K562 (cell line): ENCODE measurements around the gene POLR3GL. TPM values are rescaled to one million over a fixed set of nuclear protein-coding genes. Genes with fewer than 3 reads are reported as not detected.

Experiments used
- CBFA2T3 ChIP-seq: fragments of 450-650 bp; IDR thresholded peaks from 2 replicates; pipeline ENCODE4 v1.6.1; 2017
- CCNT2 ChIP-seq: IDR thresholded peaks from 2 replicates; pipeline ENCODE4 v1.6.1; 2011; ENCODE audit warnings: borderline replicate concordance, low read depth, mild to moderate bottlenecking, moderate library complexity, mixed read lengths, low read length; ENCODE audit not compliant: insufficient read length; ENCODE audit errors: extremely low read depth
- CGGBP1 ChIP-seq: fragments of 250-450 bp; sonication (Bioruptor Pico); IDR thresholded peaks from 2 replicates; pipeline ENCODE4 v1.9.0; 2021; ENCODE audit warnings: mild to moderate bottlenecking
- FOXJ2 ChIP-seq: fragments of 200-800 bp; sonication (Bioruptor generic); IDR thresholded peaks from 2 replicates; pipeline ENCODE4 v1.6.1; 2016; ENCODE audit warnings: missing genetic modification characterization, missing compliant biosample characterization
- MEF2A ChIP-seq: IDR thresholded peaks from 2 replicates; pipeline ENCODE4 v1.6.1; 2011; ENCODE audit warnings: low read depth, mild to moderate bottlenecking, low read length, moderate library complexity; ENCODE audit not compliant: control insufficient read depth
- NCOA2 ChIP-seq, 2 experiments: fragments of 450-650 bp; IDR thresholded peaks; 2 replicates each; pipeline ENCODE4 v1.6.1; 2018; ENCODE audit warnings: mild to moderate bottlenecking in 2 of 2, moderate library complexity in 1 of 2; ENCODE audit not compliant: partially characterized antibody in 2 of 2
- NFXL1 ChIP-seq: fragments of 450-650 bp; formaldehyde crosslinking; IDR thresholded peaks from 2 replicates; pipeline ENCODE4 v1.4.0; 2021; ENCODE audit warnings: mild to moderate bottlenecking
- NR4A1 ChIP-seq, 2 experiments: fragments of 250-450 bp in 1 of 2; fragments of 450-650 bp in 1 of 2; sonication (Bioruptor Pico) in 1 of 2; IDR thresholded peaks; 2 replicates each; pipeline versions ENCODE4 v1.4.0 to v1.6.1; 2016 to 2020; ENCODE audit warnings: mild to moderate bottlenecking in 2 of 2, missing compliant biosample characterization in 1 of 2, missing genetic modification characterization in 1 of 2, moderate library complexity in 1 of 2
- RBM25 ChIP-seq: fragments of 200-400 bp; formaldehyde crosslinking; IDR thresholded peaks from 2 replicates; pipeline ENCODE4 v1.6.1; 2018; ENCODE audit warnings: low read length, low read depth, moderate library complexity; ENCODE audit not compliant: severe bottlenecking
- SAFB ChIP-seq: fragments of 200-400 bp; formaldehyde crosslinking; IDR thresholded peaks from 2 replicates; pipeline ENCODE4 v1.6.1; 2017; ENCODE audit warnings: low read depth, low read length, borderline replicate concordance
- SAP30 ChIP-seq: fragments of 200-600 bp; sonication (generic); IDR thresholded peaks from 2 replicates; pipeline ENCODE4 v1.6.1; 2012; ENCODE audit warnings: borderline replicate concordance, low read depth, mild to moderate bottlenecking, moderate library complexity, low read length, control low read depth, inconsistent platforms; ENCODE audit not compliant: insufficient read depth, poor library complexity, severe bottlenecking
- SMARCA5 ChIP-seq: fragments of 450-650 bp; IDR thresholded peaks from 2 replicates; pipeline ENCODE4 v1.6.1; 2016
- TEAD2 ChIP-seq: fragments of 450-650 bp; IDR thresholded peaks from 2 replicates; pipeline ENCODE4 v1.6.1; 2016; ENCODE audit warnings: missing genetic modification characterization, control low read depth, missing compliant biosample characterization
- TFAP4 ChIP-seq: sonication (generic); formaldehyde crosslinking; IDR thresholded peaks from 2 replicates; pipeline ENCODE4 v1.8.0; 2022; ENCODE audit warnings: missing genetic modification reagents, mild to moderate bottlenecking, moderate library complexity, borderline replicate concordance
- U2AF2 ChIP-seq: fragments of 200-400 bp; formaldehyde crosslinking; optimal IDR thresholded peaks from 2 replicates; pipeline ENCODE3; 2017; ENCODE audit warnings: low read depth, mild to moderate bottlenecking, low read length
- XRCC3 ChIP-seq: fragments of 450-650 bp; IDR thresholded peaks from 2 replicates; pipeline ENCODE4 v1.6.1; 2017; ENCODE audit warnings: mild to moderate bottlenecking, moderate library complexity
- ZNF134 ChIP-seq: fragments of 250-450 bp; sonication (Bioruptor Pico); conservative IDR thresholded peaks from 2 replicates; pipeline ENCODE4 v1.4.0; 2020
- ZNF212 ChIP-seq: fragments of 450-650 bp; formaldehyde crosslinking; IDR thresholded peaks from 2 replicates; pipeline ENCODE4 v1.4.0; 2020; ENCODE audit warnings: mild to moderate bottlenecking
- ZNF561 ChIP-seq: fragments of 450-650 bp; formaldehyde crosslinking; conservative IDR thresholded peaks from 2 replicates; pipeline ENCODE4 v1.4.0; 2020; ENCODE audit warnings: mild to moderate bottlenecking, moderate library complexity
- ZNF76 ChIP-seq: fragments of 250-450 bp; sonication (Bioruptor Pico); IDR thresholded peaks from 2 replicates; pipeline ENCODE4 v1.4.0; 2020; ENCODE audit warnings: mild to moderate bottlenecking, moderate library complexity, borderline replicate concordance
- polyA plus RNA-seq, 8 experiments: library from polyadenylated mRNA; depleted of rRNA in 4 of 8; stranded (reverse) in 5 of 8; unstranded in 3 of 8; fragments of >200 nt; fragmentation: Nextera tagmentation in 2 of 8; fragmentation: Illumina TruSeq in 1 of 8; extraction: Ambion mirVana in 2 of 8; extraction: Trizol in 1 of 8; gene quantifications; 2 replicates each; pipeline versions ENCODE4 v1.2.1 to v1.2.3, GENCODE V29; 2011 to 2014; ENCODE audit warnings: inconsistent platforms in 1 of 8, missing spikeins in 1 of 8
- total RNA-seq, 7 experiments: library from RNA; depleted of rRNA in 6 of 7; stranded (reverse); fragments of >200 nt in 6 of 7; fragmentation: Illumina TruSeq in 2 of 7; extraction: Trizol in 2 of 7; gene quantifications; 2 replicates each; pipeline versions ENCODE4 v1.2.1 to v1.2.3, GENCODE V29; 2011 to 2021; ENCODE audit warnings: low replicate concordance in 1 of 7
- TF ChIP-seq, protein P1 (sequence below), 2 experiments: fragments of 450-650 bp in 1 of 2; IDR thresholded peaks; 2 replicates each; pipeline ENCODE4 v1.6.1; 2011 to 2017; ENCODE audit warnings: low read depth in 2 of 2, antibody characterized with exemption in 1 of 2, borderline replicate concordance in 1 of 2, low read length in 1 of 2, mild to moderate bottlenecking in 1 of 2, mixed read lengths in 1 of 2; ENCODE audit not compliant: control insufficient read depth in 1 of 2
- TF ChIP-seq, protein P2 (sequence below): fragments of 450-650 bp; formaldehyde crosslinking; IDR thresholded peaks from 2 replicates; pipeline ENCODE4 v1.4.0; 2022; ENCODE audit warnings: missing genetic modification characterization

Gene POLR3GL
- total and polyA plus RNA-seq, 9 of the 15 experiments (the other 6 are each of a cell fraction or from before 2014, with no cell fraction given): 14.6 to 48.4 (median 38.2) TPM

DNA sequence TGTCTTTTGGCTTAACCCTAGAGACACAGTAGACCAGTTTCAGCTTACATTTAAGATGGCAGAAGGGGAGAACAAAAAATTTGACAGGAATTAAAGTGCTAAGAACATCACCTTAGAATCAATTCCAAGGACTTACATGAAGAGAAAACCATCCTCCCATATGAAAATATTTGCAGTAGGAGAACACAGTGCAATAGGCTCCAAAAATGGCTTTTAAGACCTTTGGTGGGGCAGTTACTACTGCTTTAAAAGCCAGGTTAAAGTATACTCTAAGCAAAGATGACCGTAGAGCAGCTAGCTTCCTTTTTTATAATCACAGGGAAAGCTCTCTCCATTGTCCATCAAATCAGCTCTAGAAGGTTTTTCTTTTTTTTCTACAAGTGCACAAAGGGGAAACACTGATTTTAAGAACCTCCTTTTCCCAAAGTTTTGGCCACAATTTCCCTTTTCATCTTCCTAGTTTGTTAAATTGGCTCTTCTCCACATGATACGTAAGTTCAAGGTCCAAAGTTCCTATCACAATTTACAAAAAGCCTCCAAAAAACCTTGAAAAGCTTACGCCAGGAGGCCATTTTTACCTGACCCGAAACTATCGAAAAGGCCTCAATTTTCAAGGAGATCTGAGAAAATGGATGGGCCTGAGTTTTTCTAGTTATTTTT is 28.6 kb downstream of the POLR3GL start (continued):
- TF ChIP-seq CCNT2 (no peak), ZNF76 (CRISPR knock-in tag) (no peak), NCOA2 (IDR thresholded peaks at IDR 0.05; ENCODE audit: partially characterized antibody in 2 of 2) (no peak), MEF2A (no peak), TEAD2 (tag) (no peak), SAP30 (no peak), NR4A1 (CRISPR knock-in tag; IDR thresholded peaks at IDR 0.05) (no peak), NR4A1 (tag; IDR thresholded peaks at IDR 0.05) (no peak), ZNF561 (no peak), U2AF2 (no peak), FOXJ2 (tag) (no peak), ZNF212 (CRISPR knock-in tag) (no peak), SAFB (no peak), ZNF134 (CRISPR knock-in tag) (no peak), NFXL1 (CRISPR knock-in tag) (no peak), RBM25 (no peak), CBFA2T3 (no peak), CGGBP1 (peak; percentile 25; the same call in 1 of the 2 replicates), SMARCA5 (no peak), TFAP4 (no peak), XRCC3 (no peak)
- TF ChIP-seq, protein P1, sequence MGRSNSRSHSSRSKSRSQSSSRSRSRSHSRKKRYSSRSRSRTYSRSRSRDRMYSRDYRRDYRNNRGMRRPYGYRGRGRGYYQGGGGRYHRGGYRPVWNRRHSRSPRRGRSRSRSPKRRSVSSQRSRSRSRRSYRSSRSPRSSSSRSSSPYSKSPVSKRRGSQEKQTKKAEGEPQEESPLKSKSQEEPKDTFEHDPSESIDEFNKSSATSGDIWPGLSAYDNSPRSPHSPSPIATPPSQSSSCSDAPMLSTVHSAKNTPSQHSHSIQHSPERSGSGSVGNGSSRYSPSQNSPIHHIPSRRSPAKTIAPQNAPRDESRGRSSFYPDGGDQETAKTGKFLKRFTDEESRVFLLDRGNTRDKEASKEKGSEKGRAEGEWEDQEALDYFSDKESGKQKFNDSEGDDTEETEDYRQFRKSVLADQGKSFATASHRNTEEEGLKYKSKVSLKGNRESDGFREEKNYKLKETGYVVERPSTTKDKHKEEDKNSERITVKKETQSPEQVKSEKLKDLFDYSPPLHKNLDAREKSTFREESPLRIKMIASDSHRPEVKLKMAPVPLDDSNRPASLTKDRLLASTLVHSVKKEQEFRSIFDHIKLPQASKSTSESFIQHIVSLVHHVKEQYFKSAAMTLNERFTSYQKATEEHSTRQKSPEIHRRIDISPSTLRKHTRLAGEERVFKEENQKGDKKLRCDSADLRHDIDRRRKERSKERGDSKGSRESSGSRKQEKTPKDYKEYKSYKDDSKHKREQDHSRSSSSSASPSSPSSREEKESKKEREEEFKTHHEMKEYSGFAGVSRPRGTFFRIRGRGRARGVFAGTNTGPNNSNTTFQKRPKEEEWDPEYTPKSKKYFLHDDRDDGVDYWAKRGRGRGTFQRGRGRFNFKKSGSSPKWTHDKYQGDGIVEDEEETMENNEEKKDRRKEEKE (IDR thresholded peaks at IDR 0.05; ENCODE audit: borderline replicate concordance in 1 of 2, control insufficient read depth in 1 of 2, low read depth in 2 of 2, low read length in 1 of 2): peak in 1 of 2 experiments; percentile 8; a peak in 1 of 4 replicates
- TF ChIP-seq, protein P2, sequence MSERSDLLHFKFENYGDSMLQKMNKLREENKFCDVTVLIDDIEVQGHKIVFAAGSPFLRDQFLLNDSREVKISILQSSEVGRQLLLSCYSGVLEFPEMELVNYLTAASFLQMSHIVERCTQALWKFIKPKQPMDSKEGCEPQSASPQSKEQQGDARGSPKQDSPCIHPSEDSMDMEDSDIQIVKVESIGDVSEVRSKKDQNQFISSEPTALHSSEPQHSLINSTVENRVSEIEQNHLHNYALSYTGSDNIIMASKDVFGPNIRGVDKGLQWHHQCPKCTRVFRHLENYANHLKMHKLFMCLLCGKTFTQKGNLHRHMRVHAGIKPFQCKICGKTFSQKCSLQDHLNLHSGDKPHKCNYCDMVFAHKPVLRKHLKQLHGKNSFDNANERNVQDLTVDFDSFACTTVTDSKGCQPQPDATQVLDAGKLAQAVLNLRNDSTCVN (CRISPR knock-in tag): no peak
